ENCODE results near the gene RPP14.
A peak's percentile ranks its signal among the peaks of the same experiment; 100 is the strongest.
"Not testable (repeated sequence)": the region's sequence is repeated elsewhere in the genome, so short reads cannot be mapped to it uniquely, and the experiment has no call there.

Gene RPP14

GRCh38 chr3:58333206-58334012 lies 27.4 kb downstream of the RPP14 start:
- no peaks in the 10 kb centered on the region for H3K36me3 ChIP-seq (ENCODE audit: insufficient read depth, low read length)
- H3K27ac ChIP-seq (ENCODE audit: low read depth, low read length) = no peak overlapping the region
- H3K9me3 ChIP-seq (ENCODE audit: insufficient read depth, low read depth, low read length) = no peaks in the 10 kb centered on the region
- no peak overlapping the region for H3K9ac ChIP-seq (ENCODE audit: low read depth, low read length)
- H3K4me3 ChIP-seq (ENCODE audit: low read length) = peak overlapping the region; percentile 58
- peaks cover 19% of the 10 kb centered on the region for H3K4me1 ChIP-seq (ENCODE audit: insufficient read depth, low read length)
- WGBS = under 1% methylated on average over 36 of the region's 37 CpGs
- peaks cover 23% of the 10 kb centered on the region for H3K27me3 ChIP-seq (ENCODE audit: insufficient read depth, low read length)

- no peaks in the 10 kb centered on the region for H3K9me3 ChIP-seq (ENCODE audit: insufficient read depth, low read depth, low read length)
- 58% methylated on average over 3 of the region's 4 CpGs for WGBS
- H3K36me3 ChIP-seq (ENCODE audit: insufficient read depth, low read length) = no peaks in the 10 kb centered on the region
- no peak overlapping the region for H3K9ac ChIP-seq (ENCODE audit: low read depth, low read length)
- H3K27ac ChIP-seq (ENCODE audit: low read depth, low read length) = no peak overlapping the region
- peaks cover 19% of the 10 kb centered on the region for H3K4me1 ChIP-seq (ENCODE audit: insufficient read depth, low read length)
- peaks cover 23% of the 10 kb centered on the region for H3K27me3 ChIP-seq (ENCODE audit: insufficient read depth, low read length)
- peak overlapping the region; percentile 58 for H3K4me3 ChIP-seq (ENCODE audit: low read length)
Measured at GRCh38 chr3:58334013-58334321, 27.9 kb downstream of the RPP14 start.

- no peak overlapping the region for H3K4me3 ChIP-seq (ENCODE audit: low read length)
- H3K27me3 ChIP-seq (ENCODE audit: insufficient read depth, low read length) = peaks cover 23% of the 10 kb centered on the region
- H3K27ac ChIP-seq (ENCODE audit: low read depth, low read length) = no peak overlapping the region
- no peak overlapping the region for H3K9ac ChIP-seq (ENCODE audit: low read depth, low read length)
- peaks cover 19% of the 10 kb centered on the region for H3K4me1 ChIP-seq (ENCODE audit: insufficient read depth, low read length)
- no peaks in the 10 kb centered on the region for H3K36me3 ChIP-seq (ENCODE audit: insufficient read depth, low read length)
- WGBS = no CpG with 5 or more reads among the region's 1 CpG
- no peaks in the 10 kb centered on the region for H3K9me3 ChIP-seq (ENCODE audit: insufficient read depth, low read depth, low read length)
Measured at GRCh38 chr3:58334506-58334884, 28.4 kb downstream of the RPP14 start.

GRCh38 chr3:58335652-58335947 lies 29.6 kb downstream of the RPP14 start:
- WGBS = 55% methylated on average over 1 of the region's 1 CpG
- H3K9ac ChIP-seq (ENCODE audit: low read depth, low read length) = no peak overlapping the region
- no peaks in the 10 kb centered on the region for H3K9me3 ChIP-seq (ENCODE audit: insufficient read depth, low read depth, low read length)
- H3K27ac ChIP-seq (ENCODE audit: low read depth, low read length) = no peak overlapping the region
- peaks cover 23% of the 10 kb centered on the region for H3K27me3 ChIP-seq (ENCODE audit: insufficient read depth, low read length)
- no peaks in the 10 kb centered on the region for H3K36me3 ChIP-seq (ENCODE audit: insufficient read depth, low read length)
- H3K4me1 ChIP-seq (ENCODE audit: insufficient read depth, low read length) = peaks cover 19% of the 10 kb centered on the region
- no peak overlapping the region for H3K4me3 ChIP-seq (ENCODE audit: low read length)

DNA sequence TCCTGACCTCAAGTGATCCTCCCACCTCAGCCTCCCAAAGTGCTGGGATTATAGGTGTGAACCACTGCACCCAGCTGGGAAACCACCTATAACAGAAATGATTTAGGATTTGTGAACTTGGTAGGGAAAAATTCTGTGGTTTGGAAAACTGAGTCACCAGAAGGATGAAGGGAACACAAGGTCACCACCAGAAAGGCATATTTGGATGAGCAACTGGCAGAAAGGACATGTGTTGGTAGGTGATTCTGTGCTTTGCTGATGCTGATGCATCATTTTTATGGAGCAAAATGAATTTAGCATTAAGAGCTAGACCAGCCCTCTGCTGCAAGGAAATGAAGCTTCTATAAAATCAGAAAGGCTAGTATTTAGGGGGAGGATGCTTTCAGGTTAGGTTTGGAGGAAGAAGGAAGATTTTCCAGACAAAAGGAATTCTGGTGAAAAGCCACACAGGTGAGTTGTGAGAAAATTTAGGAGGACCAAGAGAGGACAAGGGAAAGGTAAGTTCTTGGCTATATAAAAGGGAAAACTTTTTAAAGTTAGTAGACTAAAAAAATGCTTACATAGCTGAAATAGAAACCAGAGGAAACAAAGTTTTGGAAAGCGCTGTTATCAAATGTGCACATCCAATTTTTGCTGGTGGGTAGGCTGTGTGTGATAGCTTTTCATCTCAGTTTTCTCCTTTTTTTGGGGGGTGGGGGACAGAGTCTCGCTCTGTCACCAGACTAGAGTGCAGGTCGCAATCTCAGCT lies 30.3 kb downstream of the RPP14 start:
- H3K4me1 ChIP-seq (ENCODE audit: insufficient read depth, low read length) = peaks cover 19% of the 10 kb centered on the region
- 87% methylated on average over 2 of the region's 3 CpGs for WGBS
- no peaks in the 10 kb centered on the region for H3K36me3 ChIP-seq (ENCODE audit: insufficient read depth, low read length)
- H3K9ac ChIP-seq (ENCODE audit: low read depth, low read length) = no peak overlapping the region
- no peak overlapping the region for H3K4me3 ChIP-seq (ENCODE audit: low read length)
- no peaks in the 10 kb centered on the region for H3K9me3 ChIP-seq (ENCODE audit: insufficient read depth, low read depth, low read length)
- H3K27ac ChIP-seq (ENCODE audit: low read depth, low read length) = no peak overlapping the region
- H3K27me3 ChIP-seq (ENCODE audit: insufficient read depth, low read length) = peaks cover 23% of the 10 kb centered on the region

DNA sequence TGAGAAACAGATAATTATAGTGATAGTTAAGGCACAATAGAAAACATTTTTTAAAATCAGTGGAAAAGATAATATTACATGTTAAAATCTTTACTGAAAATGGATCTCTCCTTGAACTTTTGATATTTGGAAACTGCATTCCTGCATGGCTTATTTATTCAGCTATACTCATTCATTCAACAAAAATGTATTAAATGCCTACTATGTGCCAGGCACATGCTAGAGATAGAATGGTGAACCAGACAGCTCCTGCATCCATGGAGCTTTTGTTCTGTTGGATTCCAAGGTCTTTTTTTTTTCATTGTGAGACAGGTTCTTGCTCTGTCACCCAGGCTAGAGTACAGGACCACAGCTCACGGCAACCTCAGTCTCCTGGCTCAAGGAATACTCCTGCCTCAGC lies 31.1 kb downstream of the RPP14 start:
- no peak overlapping the region for H3K4me3 ChIP-seq (ENCODE audit: low read length)
- H3K27ac ChIP-seq (ENCODE audit: low read depth, low read length) = no peak overlapping the region
- peaks cover 19% of the 10 kb centered on the region for H3K4me1 ChIP-seq (ENCODE audit: insufficient read depth, low read length)

GRCh38 chr3:58339146-58339545 lies 33.1 kb downstream of the RPP14 start:
- WGBS = 95% methylated on average over 12 of the region's 12 CpGs
- not testable (repeated sequence) for H3K4me3 ChIP-seq (ENCODE audit: low read length); H3K9ac ChIP-seq (ENCODE audit: low read depth, low read length); H3K36me3 ChIP-seq (ENCODE audit: insufficient read depth, low read length); H3K27me3 ChIP-seq (ENCODE audit: insufficient read depth, low read length); H3K27ac ChIP-seq (ENCODE audit: low read depth, low read length); H3K9me3 ChIP-seq (ENCODE audit: insufficient read depth, low read depth, low read length)
- H3K4me1 ChIP-seq (ENCODE audit: insufficient read depth, low read length) = peaks cover 12% of the 10 kb centered on the region

More for the DNA sequence above, 31.1 kb downstream of the RPP14 start:
- H3K27me3 ChIP-seq (ENCODE audit: insufficient read depth, low read length) = peaks cover 17% of the 10 kb centered on the region
- H3K9me3 ChIP-seq (ENCODE audit: insufficient read depth, low read depth, low read length) = no peaks in the 10 kb centered on the region
- no peak overlapping the region for H3K9ac ChIP-seq (ENCODE audit: low read depth, low read length)
- 95% methylated on average over 1 of the region's 1 CpG for WGBS
- H3K36me3 ChIP-seq (ENCODE audit: insufficient read depth, low read length) = no peaks in the 10 kb centered on the region

GRCh38 chr3:58340594-58341244 lies 34.7 kb downstream of the RPP14 start:
- WGBS = 100% methylated on average over 3 of the region's 3 CpGs
- no peaks in the 10 kb centered on the region for H3K9me3 ChIP-seq (ENCODE audit: insufficient read depth, low read depth, low read length)
- H3K36me3 ChIP-seq (ENCODE audit: insufficient read depth, low read length) = no peaks in the 10 kb centered on the region
- H3K4me3 ChIP-seq (ENCODE audit: low read length) = no peak overlapping the region
- no peak overlapping the region for H3K27ac ChIP-seq (ENCODE audit: low read depth, low read length)
- no peak overlapping the region for H3K9ac ChIP-seq (ENCODE audit: low read depth, low read length)
- H3K4me1 ChIP-seq (ENCODE audit: insufficient read depth, low read length) = no peaks in the 10 kb centered on the region
- H3K27me3 ChIP-seq (ENCODE audit: insufficient read depth, low read length) = no peaks in the 10 kb centered on the region

DNA sequence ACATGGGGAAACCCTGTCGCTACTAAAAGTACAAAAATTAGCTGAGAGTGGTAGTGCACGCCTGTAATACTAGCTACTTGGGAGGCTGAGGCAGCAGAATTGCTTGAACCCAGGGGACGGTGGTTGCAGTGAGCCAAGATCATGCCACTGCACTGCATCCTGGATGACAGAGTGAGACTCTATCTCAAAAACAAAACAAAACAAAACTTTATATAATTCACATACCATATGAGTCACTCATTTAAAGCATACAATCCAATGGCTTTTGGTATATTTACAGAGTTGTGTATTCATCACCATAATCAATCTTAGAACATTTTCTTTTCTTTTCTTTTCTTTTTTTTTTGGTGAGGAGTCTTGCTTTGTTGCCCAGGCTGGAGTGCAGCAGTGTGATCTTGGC lies 35.3 kb downstream of the RPP14 start:
- Histone ChIP-seq H3K9ac (ENCODE audit: low read depth, low read length) (no peak overlapping the region), H3K36me3 (ENCODE audit: insufficient read depth, low read length) (no peaks in the 10 kb centered on the region), H3K4me3 (ENCODE audit: low read length) (no peak overlapping the region), H3K4me1 (ENCODE audit: insufficient read depth, low read length) (no peaks in the 10 kb centered on the region), H3K9me3 (ENCODE audit: insufficient read depth, low read depth, low read length) (no peaks in the 10 kb centered on the region), H3K27ac (ENCODE audit: low read depth, low read length) (no peak overlapping the region), H3K27me3 (ENCODE audit: insufficient read depth, low read length) (no peaks in the 10 kb centered on the region)
- WGBS = 94% methylated on average over 3 of the region's 3 CpGs

DNA sequence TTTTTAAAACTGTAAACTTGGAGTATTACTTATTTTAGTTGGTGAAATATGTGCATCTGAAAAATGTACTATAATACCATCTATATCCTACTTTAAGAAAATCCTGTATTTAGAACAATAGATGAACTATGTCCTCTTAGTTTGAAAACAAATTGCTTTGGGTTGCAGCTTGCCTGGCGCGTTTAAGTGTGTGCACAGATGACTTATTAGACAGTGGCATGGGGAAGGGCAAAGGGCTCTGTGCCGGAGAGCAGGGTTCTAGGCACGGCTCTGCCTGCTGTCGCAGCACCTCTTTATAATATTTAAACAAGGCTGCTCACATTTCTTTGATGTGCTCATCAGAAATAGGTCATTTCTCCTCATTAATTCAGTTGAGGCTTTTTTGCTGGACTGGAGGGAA lies 36.6 kb downstream of the RPP14 start:
- H3K27ac ChIP-seq (ENCODE audit: low read depth, low read length) = no peak overlapping the region
- H3K9me3 ChIP-seq (ENCODE audit: insufficient read depth, low read depth, low read length) = no peaks in the 10 kb centered on the region
- no peaks in the 10 kb centered on the region for H3K27me3 ChIP-seq (ENCODE audit: insufficient read depth, low read length)
- H3K36me3 ChIP-seq (ENCODE audit: insufficient read depth, low read length) = no peaks in the 10 kb centered on the region
- over 99% methylated on average over 5 of the region's 5 CpGs for WGBS
- no peak overlapping the region for H3K4me3 ChIP-seq (ENCODE audit: low read length)
- H3K9ac ChIP-seq (ENCODE audit: low read depth, low read length) = no peak overlapping the region
- no peaks in the 10 kb centered on the region for H3K4me1 ChIP-seq (ENCODE audit: insufficient read depth, low read length)

- Histone ChIP-seq H3K9ac (ENCODE audit: low read depth, low read length) (no peak overlapping the region), H3K4me3 (ENCODE audit: low read length) (no peak overlapping the region), H3K27me3 (ENCODE audit: insufficient read depth, low read length) (no peaks in the 10 kb centered on the region), H3K27ac (ENCODE audit: low read depth, low read length) (no peak overlapping the region), H3K36me3 (ENCODE audit: insufficient read depth, low read length) (no peaks in the 10 kb centered on the region), H3K9me3 (ENCODE audit: insufficient read depth, low read depth, low read length) (no peaks in the 10 kb centered on the region), H3K4me1 (ENCODE audit: insufficient read depth, low read length) (no peaks in the 10 kb centered on the region)
- WGBS = 100% methylated on average over 2 of the region's 4 CpGs
Measured at GRCh38 chr3:58345457-58345856, 39.4 kb downstream of the RPP14 start.

All from HUES64 (cell line).